Kidney (tissue), 14 donors: Measurements from ENCODE around the gene GLDC. TPM values are rescaled to one million over a fixed set of nuclear protein-coding genes. Genes with fewer than 3 reads are reported as not detected.

ENCODE experiments used
- DNase-seq, 5 donors: peaks; one replicate each; pipeline ENCODE4 v3.0.0-alpha.2; 2013 to 2020
- FAIRE-seq: peaks from 2 replicates; lab custom pipeline; 2012; peaks lifted over from hg19 to GRCh38; lab: Jason Lieb, UNC
- H3K27ac ChIP-seq, 2 donors: one replicate each; pipeline ENCODE4 v1.7.0; 2013; ENCODE audit warnings: low read depth in 2 of 2, low read length in 2 of 2, inconsistent platforms in 1 of 2
- H3K27me3 ChIP-seq: one replicate; pipeline ENCODE4 v1.7.1; 2013; ENCODE audit warnings: low read length, inconsistent platforms; ENCODE audit not compliant: control insufficient read depth, insufficient read depth
- H3K36me3 ChIP-seq, 3 donors: one replicate each; pipeline versions ENCODE4 v1.7.0 to v1.7.1; 2013; ENCODE audit warnings: low read length in 3 of 3, control low read depth in 1 of 3, inconsistent platforms in 1 of 3; ENCODE audit not compliant: insufficient read depth in 3 of 3, control insufficient read depth in 2 of 3
- H3K4me1 ChIP-seq, 3 donors: one replicate each; pipeline versions ENCODE4 v1.7.0 to v1.7.1; 2013; ENCODE audit warnings: low read length in 3 of 3, inconsistent platforms in 1 of 3, low read depth in 1 of 3; ENCODE audit not compliant: control insufficient read depth in 2 of 3, insufficient read depth in 2 of 3
- H3K4me3 ChIP-seq, 3 donors: one replicate each; pipeline versions ENCODE4 v1.7.0 to v1.8.1; 2013; ENCODE audit warnings: low read length in 3 of 3, control low read depth in 1 of 3, inconsistent platforms in 1 of 3
- H3K9ac ChIP-seq, 3 donors: one replicate each; pipeline versions ENCODE4 v1.7.0 to v1.7.1; 2013; ENCODE audit warnings: low read length in 3 of 3, control low read depth in 1 of 3, inconsistent platforms in 1 of 3
- H3K9me3 ChIP-seq, 3 donors: one replicate each; pipeline versions ENCODE4 v1.7.0 to v1.7.1; 2013; ENCODE audit warnings: low read length in 3 of 3, control low read depth in 1 of 3, inconsistent platforms in 1 of 3; ENCODE audit not compliant: control insufficient read depth in 2 of 3, insufficient read depth in 1 of 3
- CTCF ChIP-seq: IDR thresholded peaks from 3 replicates; pipeline ENCODE4 v1.5.1; 2012; ENCODE audit warnings: mild to moderate bottlenecking, moderate library complexity, borderline replicate concordance; ENCODE audit not compliant: insufficient read depth; ENCODE audit errors: extremely low read depth
- intact Hi-C: fragments of 100-400 bp; cut with DNase I; formaldehyde crosslinking; loops from one replicate; pipeline ENCODE4 v1.11.1; 2022
- polyA plus RNA-seq: library from polyadenylated mRNA; stranded (reverse); fragments of 350-450 nt; fragmentation: Illumina TruSeq; extraction: RNeasy Lipid Tissue Mini Kit (QIAGEN cat#74804); gene quantifications from one replicate; pipeline ENCODE4 v1.2.3, GENCODE V29; 2014; ENCODE audit warnings: low read depth, low replicate concordance; ENCODE audit not compliant: insufficient read depth
- total RNA-seq: library from RNA; stranded (reverse); fragmentation: NEBNext Ultra II Directional; extraction: Animal tissue kit (Norgen Biotek cat#: 25700); gene quantifications from one replicate; pipeline ENCODE4 v1.2.1, GENCODE V29; 2021
- donor health status: control.
- donor health status: control.
- donor health status: control.
- donor health status: control.
- donor health status: control.
- donor health status: DM: yes; HTN: yes; CAD: no.
- donor health status: Normal renal cell carcinoma (clear cell type).

The GLDC gene
- total and polyA plus RNA-seq, 2 donors from 2014 or later = 60.1 to 79.7 TPM

- H3K9me3 ChIP-seq = no peaks in the 10 kb centered on the region
- no peaks in the 10 kb centered on the region for H3K4me1 ChIP-seq
- no peak overlapping the region for H3K9ac ChIP-seq
- FAIRE-seq (no peak), DNase-seq (no peak)
- TF ChIP-seq CTCF = no peak
- intact Hi-C loops = no loop called here
- H3K27ac ChIP-seq = no peak overlapping the region
- peaks cover 0 to 18% (median 2%) of the 10 kb centered on the region in 3 donors for H3K36me3 ChIP-seq
- H3K27me3 ChIP-seq = no peaks in the 10 kb centered on the region
- H3K4me3 ChIP-seq = no peak overlapping the region
These were observed 156.4 kb downstream of the GLDC start for GRCh38 chr9:6489099-6489498.

DNA sequence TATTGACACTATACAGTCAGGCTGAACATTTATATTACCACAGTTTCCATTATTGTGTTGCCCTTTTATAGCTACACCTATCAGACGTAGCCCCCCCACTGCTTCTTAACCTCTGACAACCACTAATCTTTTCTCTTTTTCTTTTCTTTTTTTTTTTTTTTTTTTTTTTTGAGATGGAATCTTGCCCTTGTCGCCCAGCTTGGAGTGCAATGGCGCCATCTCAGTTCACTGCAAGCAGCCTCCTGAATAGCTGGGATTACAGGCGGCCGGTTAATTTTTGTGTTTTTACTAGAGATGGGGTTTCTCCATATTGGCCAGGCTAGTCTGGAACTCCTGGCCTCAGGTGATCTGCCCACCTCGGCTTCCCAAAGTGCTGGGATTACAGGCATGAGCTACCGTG lies 157.1 kb downstream of the GLDC start:
- peaks cover 0 to 17% (median 2%) of the 10 kb centered on the region in 3 donors for H3K36me3 ChIP-seq
- no peaks in the 10 kb centered on the region for H3K27me3 ChIP-seq
- no peak for FAIRE-seq
- intact Hi-C loops = no loop called here
- no peak for TF ChIP-seq CTCF
- DNase-seq = no peak
- no peaks in the 10 kb centered on the region for H3K4me1 ChIP-seq
- H3K9me3 ChIP-seq = no peaks in the 10 kb centered on the region
- no peak overlapping the region for H3K27ac ChIP-seq
- H3K9ac ChIP-seq = no peak overlapping the region
- H3K4me3 ChIP-seq = no peak overlapping the region

- Histone ChIP-seq H3K4me3 (no peak overlapping the region), H3K27ac (no peak overlapping the region), H3K4me1 (no peaks in the 10 kb centered on the region), H3K36me3 (peaks cover 2 to 14% (median 5%) of the 10 kb centered on the region in 3 donors), H3K9me3 (no peaks in the 10 kb centered on the region), H3K27me3 (no peaks in the 10 kb centered on the region), H3K9ac (no peak overlapping the region)
- FAIRE-seq = no peak
- intact Hi-C loops = no loop called here
- DNase-seq = no peak
- no peak for TF ChIP-seq CTCF
These were observed 161.3 kb downstream of the GLDC start for GRCh38 chr9:6484210-6484609.

Other genes starting within 250 kb of the GLDC start
- gene UHRF2, start 232.5 kb downstream of the GLDC start, total RNA-seq = 45.1 TPM
- 14.2 TPM for gene UHRF2, start 232.5 kb downstream of the GLDC start, polyA plus RNA-seq
- 47.1 TPM for gene KDM4C, start 112.2 kb upstream of the GLDC start, total RNA-seq
- gene KDM4C, start 112.2 kb upstream of the GLDC start, polyA plus RNA-seq = 7.1 TPM